ENCODE data around the gene TCAF1. TPM values are rescaled to one million over a fixed set of nuclear protein-coding genes. Genes with fewer than 3 reads are reported as not detected.
"Not testable (repeated sequence)": the region's sequence is repeated elsewhere in the genome, so short reads cannot be mapped to it uniquely, and the experiment has no call there.

TCAF1 gene
- total RNA-seq, 2 donors from 2014 or later, result 53.0 to 89.8 TPM

DNA sequence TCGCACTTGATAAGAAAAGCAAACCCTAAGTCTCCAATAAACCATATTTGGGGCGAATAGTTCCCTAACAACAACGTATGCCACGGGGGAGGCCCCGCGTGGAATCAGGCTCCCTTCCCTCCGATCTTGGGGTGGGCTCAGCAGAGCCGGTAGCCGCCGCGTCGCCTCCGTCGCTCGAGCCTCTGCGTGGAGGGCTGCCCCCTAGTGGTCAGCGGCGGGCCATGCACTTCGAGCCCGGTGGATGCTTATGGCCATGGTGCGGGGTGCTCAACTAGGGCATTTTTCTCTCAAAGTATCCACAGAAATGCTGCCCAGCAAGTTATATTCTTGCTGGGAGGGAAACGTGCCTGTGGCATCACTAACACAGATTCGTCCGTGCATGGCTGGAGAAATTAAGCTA lies 64.8 kb downstream of the TCAF1 start:
- peak overlapping the region; percentile 20 to 27 for H3K4me3 ChIP-seq
- H3K27ac ChIP-seq; intact Hi-C loops (cut with DNase I); H3K27me3 ChIP-seq (replicated peaks; ENCODE audit: insufficient read depth); H3K36me3 ChIP-seq; H3K4me1 ChIP-seq (replicated peaks); H3K9me3 ChIP-seq: not testable (repeated sequence)
- TF ChIP-seq CTCF (IDR thresholded peaks at IDR 0.05), result peak in 2 of 4 experiments; percentile 59 to 70
- WGBS, result 0% methylated on average over 11 of the region's 24 CpGs
- peak; percentile 86 for DNase-seq (ENCODE audit: low spot score)

- DNase-seq (ENCODE audit: low spot score), result peak; percentile 94
- peak overlapping the region; percentile 32 to 36 for H3K4me3 ChIP-seq
- WGBS, result no CpG with 5 or more reads among the region's 38 CpGs
- H3K9me3 ChIP-seq; H3K27ac ChIP-seq; H3K27me3 ChIP-seq (replicated peaks; ENCODE audit: insufficient read depth); H3K4me1 ChIP-seq (replicated peaks); H3K36me3 ChIP-seq; intact Hi-C loops (cut with DNase I): not testable (repeated sequence)
- peak; percentile 18 for TF ChIP-seq POLR2A (IDR thresholded peaks at IDR 0.05)
Observed at GRCh38 chr7:143836622-143837021, 65.4 kb downstream of the TCAF1 start.

GRCh38 chr7:143836088-143836487 lies 65.9 kb downstream of the TCAF1 start:
- H3K4me3 ChIP-seq, result peak overlapping the region in 1 of 2 donors; percentile 36
- H3K27ac ChIP-seq; H3K36me3 ChIP-seq; intact Hi-C loops (cut with DNase I); H3K4me1 ChIP-seq (replicated peaks); H3K27me3 ChIP-seq (replicated peaks; ENCODE audit: insufficient read depth); H3K9me3 ChIP-seq; DNase-seq (ENCODE audit: low spot score): not testable (repeated sequence)
- WGBS, result no CpG with 5 or more reads among the region's 17 CpGs

DNA sequence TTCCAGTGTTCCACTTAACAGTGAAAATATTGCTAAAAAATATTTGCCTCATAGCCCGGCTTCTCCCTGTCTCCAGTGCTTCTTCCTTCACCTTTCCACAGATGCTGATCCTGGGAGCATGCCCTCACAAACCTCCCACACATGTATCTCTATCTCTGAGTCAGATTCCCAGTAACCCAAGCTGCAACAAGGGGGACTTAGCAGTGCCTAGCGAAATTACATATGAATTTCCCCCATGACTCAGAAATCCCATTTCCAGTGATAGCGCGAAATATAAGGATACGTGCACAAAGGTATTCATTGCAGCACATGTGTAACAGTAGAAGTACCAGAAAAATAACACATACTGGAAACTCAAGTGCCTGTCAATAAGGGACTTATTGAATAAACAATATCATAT lies 75.4 kb downstream of the TCAF1 start:
- H3K9me3 ChIP-seq; H3K4me3 ChIP-seq; H3K4me1 ChIP-seq (replicated peaks); H3K27ac ChIP-seq; intact Hi-C loops (cut with DNase I); H3K27me3 ChIP-seq (replicated peaks; ENCODE audit: insufficient read depth); H3K36me3 ChIP-seq; DNase-seq (ENCODE audit: low spot score): not testable (repeated sequence)
- no CpG with 5 or more reads among the region's 5 CpGs for WGBS

DNA sequence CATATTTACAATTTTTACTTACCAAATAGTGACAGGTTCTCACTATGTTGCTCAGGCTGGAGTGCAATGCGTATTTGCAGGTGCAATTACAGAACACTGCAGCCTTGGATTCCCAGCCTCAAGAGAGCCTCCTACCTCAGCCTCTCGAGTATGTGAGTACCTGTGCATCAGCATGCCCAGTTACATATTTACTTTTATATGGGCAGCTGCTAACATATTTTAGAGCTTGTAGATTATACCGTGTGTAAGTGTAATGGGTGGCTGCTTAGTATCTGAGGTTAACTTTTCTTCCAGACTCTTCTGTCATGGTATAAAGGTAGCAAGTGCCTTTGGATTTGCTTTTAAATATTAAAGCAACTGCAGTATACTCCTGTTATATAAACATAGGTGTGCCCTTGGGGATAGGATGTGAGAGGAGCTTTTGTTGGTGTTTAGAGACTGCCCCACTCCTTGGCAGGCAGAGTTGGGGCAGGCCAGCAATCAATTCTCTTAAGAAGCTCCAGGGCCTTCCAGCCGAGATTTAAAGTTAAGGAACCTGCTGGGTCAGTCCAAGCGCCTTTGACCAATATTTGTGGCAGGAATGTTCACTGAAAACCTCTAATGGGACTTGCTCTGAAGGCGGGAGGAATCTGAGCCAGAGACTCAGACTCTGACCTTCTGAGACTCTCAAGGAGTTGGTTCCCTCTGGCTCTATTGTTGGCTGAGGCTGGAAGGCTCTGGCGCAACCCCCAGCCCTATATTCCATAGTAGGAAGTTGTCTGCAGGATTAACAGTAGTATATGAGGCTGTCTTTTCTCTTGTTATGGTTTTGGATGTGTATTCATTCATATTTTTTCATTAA lies 77.5 kb downstream of the TCAF1 start:
- H3K27me3 ChIP-seq (replicated peaks; ENCODE audit: insufficient read depth); intact Hi-C loops (cut with DNase I); H3K4me3 ChIP-seq; H3K4me1 ChIP-seq (replicated peaks); H3K36me3 ChIP-seq; H3K9me3 ChIP-seq; DNase-seq (ENCODE audit: low spot score); H3K27ac ChIP-seq: not testable (repeated sequence)
- WGBS, result no CpG with 5 or more reads among the region's 7 CpGs

GRCh38 chr7:143823634-143824294 lies 78.2 kb downstream of the TCAF1 start:
- H3K9me3 ChIP-seq; H3K4me3 ChIP-seq; intact Hi-C loops (cut with DNase I); H3K27ac ChIP-seq; H3K36me3 ChIP-seq; H3K27me3 ChIP-seq (replicated peaks; ENCODE audit: insufficient read depth); DNase-seq (ENCODE audit: low spot score); H3K4me1 ChIP-seq (replicated peaks): not testable (repeated sequence)
- WGBS, result 100% methylated on average over 1 of the region's 3 CpGs

DNA sequence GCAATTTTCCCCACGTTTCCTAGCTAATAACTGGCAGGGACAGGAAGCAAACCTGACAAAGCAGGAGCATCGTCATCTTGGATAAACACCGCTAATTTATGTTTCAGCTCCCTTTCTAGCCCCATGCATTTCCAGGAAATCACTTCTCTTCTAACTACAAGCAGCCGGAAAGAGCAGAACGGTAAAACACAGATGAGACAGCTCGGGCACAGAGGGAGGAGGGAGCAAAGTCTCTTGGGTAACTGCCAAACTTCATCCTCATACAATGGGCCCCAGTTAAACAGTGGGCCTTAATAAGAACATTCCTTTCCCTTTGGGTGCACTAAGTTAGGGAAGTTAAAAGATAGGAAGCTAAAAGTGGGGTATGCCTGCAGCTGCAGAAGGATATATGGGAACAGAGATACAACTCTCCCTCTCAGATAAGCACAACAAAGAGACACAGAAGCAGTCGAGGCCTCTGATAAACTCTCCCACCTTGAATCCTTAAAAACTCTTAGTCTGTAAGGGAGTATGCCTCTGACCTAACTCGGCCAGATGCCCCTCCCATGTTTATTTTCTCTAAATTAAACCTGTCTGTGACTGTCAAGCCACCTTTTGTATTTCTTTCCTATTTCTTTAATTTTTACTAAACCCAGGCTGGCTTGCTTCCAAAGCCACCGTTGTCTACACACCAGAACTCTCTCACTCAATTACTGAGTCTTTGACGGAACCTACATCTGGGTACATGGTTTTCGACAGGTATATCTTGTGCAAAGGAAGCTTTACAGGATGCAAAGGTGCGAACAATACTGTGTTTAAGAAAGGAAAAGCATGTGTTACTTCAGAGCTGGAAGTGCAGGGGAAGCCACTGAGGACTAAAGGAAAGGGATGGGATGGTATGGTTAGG lies 80.3 kb downstream of the TCAF1 start:
- no CpG with 5 or more reads among the region's 12 CpGs for WGBS
- H3K9me3 ChIP-seq; H3K4me1 ChIP-seq (replicated peaks); H3K36me3 ChIP-seq; H3K27ac ChIP-seq; intact Hi-C loops (cut with DNase I); H3K27me3 ChIP-seq (replicated peaks; ENCODE audit: insufficient read depth); H3K4me3 ChIP-seq; DNase-seq (ENCODE audit: low spot score): not testable (repeated sequence)

DNA sequence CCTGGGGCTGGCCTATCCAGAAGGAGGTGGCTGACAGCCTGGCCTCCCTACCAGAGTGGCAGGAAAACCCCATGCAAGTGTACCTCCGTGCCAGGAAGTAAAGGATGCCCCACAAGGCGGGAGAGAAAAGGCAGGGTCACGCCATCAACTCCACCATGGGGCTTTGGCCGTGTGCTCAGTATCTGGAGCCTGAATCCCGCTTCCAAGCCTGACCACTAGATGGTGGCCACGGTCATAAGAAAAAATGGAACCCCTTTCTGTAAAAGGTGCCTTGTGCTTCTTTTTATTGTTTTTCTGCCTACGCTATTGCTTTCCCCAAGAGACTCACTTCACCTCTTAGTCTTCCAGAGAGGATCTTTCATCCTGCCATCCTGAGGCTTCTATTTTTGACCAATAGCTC lies 84.1 kb downstream of the TCAF1 start:
- intact Hi-C loops (cut with DNase I); H3K27ac ChIP-seq; DNase-seq (ENCODE audit: low spot score); H3K4me3 ChIP-seq; H3K27me3 ChIP-seq (replicated peaks; ENCODE audit: insufficient read depth); H3K36me3 ChIP-seq; H3K4me1 ChIP-seq (replicated peaks); H3K9me3 ChIP-seq: not testable (repeated sequence)
- WGBS, result no CpG with 5 or more reads among the region's 7 CpGs

- H3K27ac ChIP-seq; DNase-seq (ENCODE audit: low spot score); H3K4me1 ChIP-seq (replicated peaks); H3K27me3 ChIP-seq (replicated peaks; ENCODE audit: insufficient read depth); H3K9me3 ChIP-seq; H3K36me3 ChIP-seq; intact Hi-C loops (cut with DNase I); H3K4me3 ChIP-seq: not testable (repeated sequence)
- no CpG with 5 or more reads among the region's 8 CpGs for WGBS
Observed at GRCh38 chr7:143816471-143817133, 85.4 kb downstream of the TCAF1 start.

- no CpG with 5 or more reads among the region's 6 CpGs for WGBS
Observed at GRCh38 chr7:143810639-143811038, 91.3 kb downstream of the TCAF1 start.

More at GRCh38 chr7:143810639-143811038, 91.3 kb downstream of the TCAF1 start:
- intact Hi-C loops (cut with DNase I); H3K4me3 ChIP-seq; H3K9me3 ChIP-seq; DNase-seq (ENCODE audit: low spot score); H3K27ac ChIP-seq; H3K36me3 ChIP-seq; H3K27me3 ChIP-seq (replicated peaks; ENCODE audit: insufficient read depth); H3K4me1 ChIP-seq (replicated peaks): not testable (repeated sequence)
